Ovary (tissue), 3 donors: ENCODE measurements around the gene PCYT1A.

Source experiments
- EP300 ChIP-seq: sonication (generic); formaldehyde crosslinking; IDR thresholded peaks from one replicate; pipeline ENCODE4 v1.6.1; 2017; ENCODE audit warnings: antibody characterized with exemption
- POLR2A ChIP-seq: fragments of 450-650 bp; IDR thresholded peaks from one replicate; pipeline ENCODE4 v1.6.1; 2017; ENCODE audit warnings: antibody characterized with exemption, mild to moderate bottlenecking, moderate library complexity
- TF ChIP-seq, protein P1 (sequence below), 3 donors: fragments of 450-650 bp in 2 of 3; fragments of 200-600 bp in 1 of 3; IDR thresholded peaks; one replicate each; pipeline versions ENCODE4 v1.5.1 to v1.8.0; 2016 to 2022; ENCODE audit warnings: antibody characterized with exemption in 3 of 3, mild to moderate bottlenecking in 1 of 3
- donor health status: DM: no; HTN: no; CAD: no.

DNA sequence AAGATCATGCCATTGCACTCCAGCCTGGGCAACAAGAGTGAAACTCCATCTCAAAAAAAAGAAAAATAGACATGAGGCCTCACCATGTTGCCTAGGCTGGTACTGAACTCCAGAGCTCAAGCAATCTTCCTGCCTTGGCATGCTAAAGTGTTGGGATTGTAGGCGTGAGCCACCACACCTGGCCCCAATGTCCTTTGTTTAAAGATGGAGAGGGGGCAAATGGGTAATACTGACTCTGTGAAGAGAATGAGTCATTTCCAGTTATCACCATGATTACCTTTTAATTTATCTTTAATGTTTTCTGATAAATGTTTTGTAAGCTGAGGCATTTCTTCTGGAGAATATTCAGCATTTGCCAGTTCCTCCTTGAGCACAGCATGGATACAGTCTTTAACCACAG, 28.3 kb upstream of the PCYT1A start:
- TF ChIP-seq, protein P1, sequence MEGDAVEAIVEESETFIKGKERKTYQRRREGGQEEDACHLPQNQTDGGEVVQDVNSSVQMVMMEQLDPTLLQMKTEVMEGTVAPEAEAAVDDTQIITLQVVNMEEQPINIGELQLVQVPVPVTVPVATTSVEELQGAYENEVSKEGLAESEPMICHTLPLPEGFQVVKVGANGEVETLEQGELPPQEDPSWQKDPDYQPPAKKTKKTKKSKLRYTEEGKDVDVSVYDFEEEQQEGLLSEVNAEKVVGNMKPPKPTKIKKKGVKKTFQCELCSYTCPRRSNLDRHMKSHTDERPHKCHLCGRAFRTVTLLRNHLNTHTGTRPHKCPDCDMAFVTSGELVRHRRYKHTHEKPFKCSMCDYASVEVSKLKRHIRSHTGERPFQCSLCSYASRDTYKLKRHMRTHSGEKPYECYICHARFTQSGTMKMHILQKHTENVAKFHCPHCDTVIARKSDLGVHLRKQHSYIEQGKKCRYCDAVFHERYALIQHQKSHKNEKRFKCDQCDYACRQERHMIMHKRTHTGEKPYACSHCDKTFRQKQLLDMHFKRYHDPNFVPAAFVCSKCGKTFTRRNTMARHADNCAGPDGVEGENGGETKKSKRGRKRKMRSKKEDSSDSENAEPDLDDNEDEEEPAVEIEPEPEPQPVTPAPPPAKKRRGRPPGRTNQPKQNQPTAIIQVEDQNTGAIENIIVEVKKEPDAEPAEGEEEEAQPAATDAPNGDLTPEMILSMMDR (IDR thresholded peaks at IDR 0.05), result no peak
- no peak for TF ChIP-seq POLR2A
- no peak for TF ChIP-seq EP300
